ENCODE results near the gene C3.
A peak's percentile ranks its signal among the peaks of the same experiment; 100 is the strongest.

Gene C3

DNA sequence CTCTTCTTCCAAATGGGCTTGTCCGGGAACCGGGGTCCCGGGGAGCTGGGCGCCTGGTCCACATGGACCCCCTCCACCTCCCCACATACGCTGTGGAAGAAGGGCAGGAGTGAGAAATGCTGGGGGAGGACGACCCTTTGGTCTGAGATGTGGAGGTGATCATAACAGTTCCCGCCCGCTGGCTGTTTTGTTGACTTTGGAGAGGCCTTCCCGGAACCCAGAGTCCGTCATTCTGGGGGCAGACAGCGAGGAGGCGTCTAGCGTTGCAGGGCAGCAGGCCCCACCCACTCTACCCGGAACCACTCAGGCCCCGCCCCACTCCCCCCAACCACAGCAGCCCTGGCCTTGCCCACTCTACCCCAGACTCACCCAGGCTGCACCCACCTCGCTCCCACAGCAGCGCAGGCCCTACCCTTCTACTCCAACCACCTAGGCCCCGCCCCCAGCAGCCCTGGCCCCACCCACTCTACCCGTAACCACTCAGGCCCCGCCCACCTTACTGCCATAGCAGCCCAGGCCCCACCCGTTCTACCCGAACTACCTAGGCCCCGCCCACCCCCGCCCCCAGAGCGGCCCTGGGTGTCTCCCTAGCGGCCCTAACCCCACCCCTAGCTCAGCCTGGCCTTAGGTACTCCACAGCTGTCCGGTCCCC lies 9.8 kb upstream of the C3 start:
- DNase-seq: no peak

GRCh38 chr19:6729573-6730152 lies 9.2 kb upstream of the C3 start:
- DNase-seq: no peak

DNA sequence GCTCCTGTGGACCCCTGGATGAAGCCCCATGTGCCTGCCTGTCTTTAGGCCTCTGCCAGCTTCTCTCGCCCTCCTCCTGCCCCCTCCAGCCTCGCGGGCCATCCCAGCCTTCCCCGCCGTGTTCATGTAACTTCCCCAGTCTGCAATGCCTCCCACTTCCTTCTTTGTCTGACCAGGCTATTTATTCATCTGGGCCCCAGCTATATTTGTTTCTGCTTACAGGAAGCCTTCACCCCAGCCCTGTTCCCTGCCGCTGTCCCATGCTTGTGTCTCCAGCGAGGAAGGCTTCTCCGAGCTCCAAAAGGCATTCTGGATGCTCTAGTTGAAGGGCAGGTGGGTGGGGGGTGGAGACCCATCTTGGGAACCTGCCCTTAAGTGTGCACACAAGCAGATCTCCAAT lies 7.9 kb upstream of the C3 start:
- DNase-seq: peak; percentile 72 to 75

GRCh38 chr19:6725513-6726231 lies 5.2 kb upstream of the C3 start:
- DNase-seq: no peak

GRCh38 chr19:6724631-6725492 lies 4.4 kb upstream of the C3 start:
- DNase-seq: no peak

DNA sequence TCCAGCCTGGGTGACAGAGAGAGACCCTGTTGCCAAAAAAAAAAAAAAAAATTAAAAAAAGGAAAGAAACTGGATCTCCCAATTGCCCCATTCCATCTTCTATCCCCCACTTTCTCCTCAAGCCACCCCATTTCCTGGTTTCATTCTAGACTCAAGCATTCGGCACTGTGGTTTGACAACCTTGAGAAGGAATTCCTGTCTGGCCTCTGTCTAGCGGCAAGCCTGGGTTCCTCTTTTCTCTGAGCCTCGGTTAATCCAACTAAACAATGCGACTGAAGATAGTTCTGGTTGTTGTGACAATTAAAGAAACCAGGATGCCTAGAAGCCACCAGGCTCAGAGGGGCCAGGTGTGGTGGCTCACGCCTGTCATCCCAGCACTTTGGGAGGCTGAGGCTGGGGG lies 3.3 kb upstream of the C3 start:
- peak; percentile 37 to 41 for DNase-seq

DNA sequence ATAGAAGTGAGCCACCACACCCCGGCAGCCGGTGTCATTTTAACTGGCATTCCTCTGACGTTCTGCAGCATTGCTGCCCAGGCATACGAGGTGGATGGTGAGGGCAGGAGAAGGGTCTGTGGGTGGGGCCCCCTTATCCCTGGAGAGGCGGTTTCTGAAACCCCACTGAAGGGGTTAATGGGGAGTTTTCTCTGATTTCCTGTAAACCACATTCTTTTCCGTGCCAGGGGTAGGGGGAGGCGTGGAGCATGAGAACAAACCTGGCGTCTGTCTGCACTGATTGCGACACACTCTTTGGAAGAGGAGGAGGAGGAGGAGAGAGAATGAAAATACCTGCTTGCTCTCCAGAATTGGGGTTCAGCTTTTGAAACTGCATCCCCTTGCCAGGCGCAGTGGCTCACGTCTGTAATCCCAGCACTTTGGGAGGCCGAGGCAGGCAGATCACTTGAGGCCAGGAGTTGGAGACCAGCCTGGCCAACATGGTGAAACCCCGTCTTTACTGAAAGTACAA lies 2.7 kb upstream of the C3 start:
- no peak for DNase-seq

GRCh38 chr19:6721773-6722172 lies 1.3 kb upstream of the C3 start:
- peak in 1 of 2 experiments; percentile 45 for DNase-seq

DNA sequence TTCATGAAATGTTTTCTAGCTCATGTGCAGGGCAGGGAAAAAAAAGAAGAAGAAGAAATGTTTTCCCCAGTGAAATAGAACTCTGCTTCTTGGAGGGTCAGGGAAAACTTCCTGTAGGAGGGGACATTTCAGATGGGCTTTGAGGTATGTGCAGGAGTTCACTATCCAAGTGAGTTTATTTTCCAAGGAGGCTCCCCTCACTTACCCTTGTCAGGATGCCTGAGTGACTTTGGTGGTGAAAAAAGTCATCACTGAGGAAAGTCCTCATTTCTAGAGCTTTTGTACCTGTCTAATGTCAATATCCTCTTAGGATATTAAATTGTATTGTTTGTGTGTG lies 656 bp upstream of the C3 start:
- DNase-seq: no peak

DNA sequence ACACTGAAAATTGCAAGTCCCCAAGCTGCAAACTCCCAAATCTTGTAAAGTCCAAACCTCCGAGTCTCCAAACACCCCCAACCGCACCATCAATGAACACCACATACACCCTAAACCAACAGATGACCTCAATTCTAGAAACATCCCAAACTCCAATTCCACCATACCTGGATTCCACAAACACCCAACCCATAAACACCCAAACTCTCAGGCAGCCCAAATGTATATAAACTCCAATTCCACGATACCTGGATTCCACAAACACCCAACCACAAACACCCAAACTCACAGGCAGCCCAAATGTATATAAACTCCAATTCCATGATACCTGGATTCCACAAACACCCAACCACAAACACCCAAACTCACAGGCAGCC lies 470 bp downstream of the C3 start:
- no peak for DNase-seq

GRCh38 chr19:6719540-6719861 lies 949 bp downstream of the C3 start:
- DNase-seq: no peak

DNA sequence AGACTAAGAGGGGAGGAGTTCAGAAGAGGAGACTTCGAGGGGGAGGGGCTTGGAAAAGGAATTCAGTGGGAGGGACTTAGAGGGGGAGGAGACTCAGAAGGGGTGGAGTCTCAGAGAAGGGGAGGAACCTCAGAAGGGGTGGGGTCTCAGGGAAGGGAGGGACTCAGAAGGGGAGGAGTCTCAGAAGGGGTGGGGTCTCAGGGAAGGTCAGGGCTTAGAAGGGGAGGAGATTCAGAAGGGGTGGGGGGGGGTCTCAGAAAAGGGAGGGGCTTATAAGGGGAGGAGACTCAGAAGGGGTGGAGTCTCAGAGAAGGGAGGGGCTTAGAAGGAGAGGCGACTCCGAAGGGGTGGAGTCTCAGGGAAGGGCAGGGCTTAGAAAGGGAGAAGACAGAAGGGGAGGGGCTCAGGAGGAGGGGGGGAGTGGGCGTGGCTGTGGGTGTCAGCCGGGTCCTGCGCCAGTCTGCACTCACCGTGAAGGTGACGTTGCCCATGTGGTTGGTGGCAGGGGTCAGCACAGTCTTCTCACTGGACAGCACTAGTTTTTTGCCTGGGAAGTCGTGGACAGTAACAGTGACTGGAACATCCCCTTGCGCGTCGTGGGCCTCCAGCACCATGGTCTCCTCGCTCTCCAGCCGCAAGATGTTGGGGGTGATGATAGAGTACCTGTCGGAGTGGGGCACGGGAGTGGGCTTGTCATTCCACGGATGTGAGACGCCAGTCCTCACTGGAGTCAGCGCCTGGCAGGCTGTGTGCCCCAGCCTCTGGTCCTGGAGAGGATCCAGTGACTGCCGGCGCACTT lies 1.5 kb downstream of the C3 start:
- no peak for DNase-seq

GRCh38 chr19:6718111-6718740 lies 2.2 kb downstream of the C3 start:
- no peak for DNase-seq

GRCh38 chr19:6717441-6717971 lies 2.9 kb downstream of the C3 start:
- no peak for DNase-seq

DNA sequence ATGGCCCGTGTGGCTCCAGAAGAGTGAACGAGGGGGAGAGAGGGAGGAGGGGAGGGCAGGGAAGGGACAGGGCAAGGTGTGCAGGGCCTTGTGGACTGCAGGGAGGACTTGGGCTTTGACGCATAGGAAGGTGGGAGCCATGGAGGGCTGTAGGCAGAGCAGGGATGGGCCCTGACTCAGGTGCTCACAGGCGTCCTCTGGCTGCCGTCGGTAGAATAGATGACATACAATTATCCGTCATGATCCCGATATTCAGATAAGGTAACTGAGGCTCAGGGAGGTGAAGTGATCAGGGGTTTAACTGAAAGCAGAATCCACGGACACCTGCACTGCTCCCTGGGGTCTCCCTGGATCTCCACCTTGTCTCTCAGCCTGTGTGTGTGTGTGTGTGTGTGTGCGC lies 3.4 kb downstream of the C3 start:
- DNase-seq: no peak

DNA sequence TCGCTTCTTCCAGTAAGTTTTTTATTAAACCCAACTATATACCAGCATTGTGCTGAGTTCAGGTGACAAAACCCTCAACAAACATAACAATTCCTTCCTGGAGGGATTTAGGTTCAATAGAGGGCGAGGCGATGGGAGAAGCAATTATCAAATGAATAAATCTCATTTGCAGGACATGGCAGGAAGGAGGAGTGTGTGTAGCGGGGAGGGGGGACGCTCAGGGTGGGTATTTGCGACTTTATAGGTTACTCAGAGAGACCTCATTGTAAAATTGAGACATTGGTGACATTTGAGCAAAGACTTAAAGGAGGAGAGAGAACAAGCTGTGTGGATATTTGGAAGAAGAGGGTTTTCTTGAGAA lies 3.9 kb downstream of the C3 start:
- no peak for DNase-seq

- DNase-seq: no peak
Observed at GRCh38 chr19:6714749-6715555, 5.5 kb downstream of the C3 start.

DNA sequence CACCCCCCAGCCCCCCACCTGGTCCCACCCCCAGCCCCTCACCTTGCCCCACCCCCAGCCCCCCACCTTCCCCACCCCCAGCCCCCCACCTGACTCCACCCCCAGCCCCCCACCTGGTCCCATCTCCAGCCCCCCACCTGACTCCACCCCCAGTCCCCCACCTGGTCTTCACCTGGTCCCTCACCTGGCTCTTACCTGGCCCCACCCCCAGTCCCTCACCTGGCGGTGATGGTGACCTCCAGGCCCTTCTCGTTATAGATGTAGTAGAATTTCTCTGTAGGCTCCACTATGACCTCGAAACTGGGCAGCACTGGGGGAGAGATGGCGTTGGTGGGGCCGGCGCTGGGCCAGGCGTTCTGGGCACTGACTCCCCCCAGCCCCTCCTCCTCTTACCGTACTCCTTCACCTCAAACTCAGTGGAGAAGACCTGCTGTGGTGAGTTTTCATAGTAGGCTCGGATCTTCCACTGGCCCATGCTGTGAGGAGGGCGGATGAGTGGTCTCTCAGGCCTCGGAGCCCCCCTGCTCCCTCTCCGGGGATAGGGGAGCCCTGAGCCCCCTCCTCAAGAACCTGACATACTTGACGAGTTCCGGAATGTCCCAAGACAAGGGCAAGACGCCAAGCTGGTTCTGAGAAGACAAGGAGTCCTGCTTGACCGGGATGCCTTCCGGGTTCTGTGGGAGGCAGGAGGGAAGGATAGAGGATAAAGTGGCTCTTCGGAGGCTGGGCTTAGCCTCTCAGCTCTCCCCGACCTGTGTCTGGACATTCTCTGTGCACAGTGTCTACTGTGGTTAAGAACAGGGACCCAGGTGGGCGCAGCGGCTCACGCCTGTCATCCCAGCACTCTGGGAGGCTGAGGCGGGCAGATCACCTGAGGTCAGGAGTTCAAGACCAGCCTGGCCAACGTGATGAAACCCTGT lies 6.4 kb downstream of the C3 start:
- no peak for DNase-seq

- DNase-seq: no peak
Observed at GRCh38 chr19:6712692-6713670, 7.5 kb downstream of the C3 start.
